H54 (cell line): ENCODE measurements around the gene ARHGAP21.

Source experiments
- DNase-seq: peaks from one replicate; pipeline ENCODE4 v3.0.0; 2011; ENCODE audit warnings: low spot score, mixed read lengths; ENCODE audit not compliant: insufficient read length
- FAIRE-seq: peaks from 3 replicates; lab custom pipeline; 2011; peaks lifted over from hg19 to GRCh38; lab: Jason Lieb, UNC
- POLR2A ChIP-seq: IDR thresholded peaks from 2 replicates; pipeline ENCODE4 v1.6.1; 2011; ENCODE audit warnings: low read depth, mild to moderate bottlenecking, low read length

ARHGAP21 gene

GRCh38 chr10:24552346-24553016 lies 171.2 kb downstream of the ARHGAP21 start:
- peak; percentile 25 for DNase-seq
- no peak for FAIRE-seq
- TF ChIP-seq POLR2A, result no peak

GRCh38 chr10:24551161-24551560 lies 172.5 kb downstream of the ARHGAP21 start:
- DNase-seq (no peak), FAIRE-seq (no peak)
- no peak for TF ChIP-seq POLR2A

GRCh38 chr10:24550680-24551079 lies 173.0 kb downstream of the ARHGAP21 start:
- DNase-seq (no peak), FAIRE-seq (no peak)
- no peak for TF ChIP-seq POLR2A

GRCh38 chr10:24545585-24545984 lies 178.1 kb downstream of the ARHGAP21 start:
- TF ChIP-seq POLR2A, result no peak
- no peak for FAIRE-seq
- DNase-seq, result no peak

- DNase-seq, result no peak
- TF ChIP-seq POLR2A, result no peak
- no peak for FAIRE-seq
Observed at GRCh38 chr10:24544776-24545175, 178.9 kb downstream of the ARHGAP21 start.

- no peak for DNase-seq
- no peak for FAIRE-seq
- TF ChIP-seq POLR2A, result no peak
Observed at GRCh38 chr10:24542314-24543270, 181.1 kb downstream of the ARHGAP21 start.

- FAIRE-seq (no peak), DNase-seq (no peak)
- no peak for TF ChIP-seq POLR2A
Observed at GRCh38 chr10:24541239-24541753, 182.4 kb downstream of the ARHGAP21 start.

- no peak for FAIRE-seq
Observed at GRCh38 chr10:24536636-24537035, 187.1 kb downstream of the ARHGAP21 start.

GRCh38 chr10:24533981-24534380 lies 189.7 kb downstream of the ARHGAP21 start:
- DNase-seq, result no peak

More at GRCh38 chr10:24536636-24537035, 187.1 kb downstream of the ARHGAP21 start:
- no peak for DNase-seq
- no peak for TF ChIP-seq POLR2A

More at GRCh38 chr10:24533981-24534380, 189.7 kb downstream of the ARHGAP21 start:
- no peak for TF ChIP-seq POLR2A
- no peak for FAIRE-seq
